Neural cell (in vitro differentiated cells): Measurements from ENCODE around the gene CDK11A. TPM values are rescaled to one million over a fixed set of nuclear protein-coding genes. Genes with fewer than 3 reads are reported as not detected.
"Not testable (repeated sequence)": the region's sequence is repeated elsewhere in the genome, so short reads cannot be mapped to it uniquely, and the experiment has no call there.

Source experiments
- H2AFZ ChIP-seq: fragments of 200-600, 300-800 bp; sonication (generic), shearing (Covaris generic); 2 replicates; pipeline ENCODE4 v1.6.0; 2014; ENCODE audit warnings: low read depth, mild to moderate bottlenecking, antibody characterized with exemption, low read length, moderate library complexity
- H3F3A ChIP-seq: fragments of 200-600 bp; shearing (Covaris generic); 2 replicates; pipeline ENCODE4 v1.6.1; 2016; ENCODE audit warnings: mild to moderate bottlenecking, moderate library complexity, mixed read lengths, antibody characterized with exemption, low read length; ENCODE audit not compliant: insufficient read depth, poor library complexity, severe bottlenecking
- H3K27ac ChIP-seq: fragments of 200-600, 300-800 bp; sonication (generic), shearing (Covaris generic); 2 replicates; pipeline ENCODE4 v1.5.1; 2014; ENCODE audit warnings: mild to moderate bottlenecking, low read length, moderate library complexity
- H3K27me3 ChIP-seq: fragments of 300-800, 200-600 bp; sonication (generic), shearing (Covaris generic); 2 replicates; pipeline ENCODE4 v1.6.0; 2014; ENCODE audit warnings: mild to moderate bottlenecking, low read depth, low read length, moderate library complexity; ENCODE audit not compliant: insufficient read depth
- H3K36me3 ChIP-seq: fragments of 300-800, 200-600 bp; sonication (generic), shearing (Covaris generic); 2 replicates; pipeline ENCODE4 v1.5.1; 2014; ENCODE audit warnings: mild to moderate bottlenecking, antibody characterized with exemption, low read length, moderate library complexity; ENCODE audit not compliant: insufficient read depth
- H3K4me2 ChIP-seq: fragments of 300-800, 200-600 bp; sonication (generic), shearing (Covaris generic); 2 replicates; pipeline ENCODE4 v1.6.0; 2014; ENCODE audit warnings: mild to moderate bottlenecking, low read length
- H3K4me3 ChIP-seq: fragments of 300-800, 200-600 bp; sonication (generic), shearing (Covaris generic); 2 replicates; pipeline ENCODE4 v1.5.1; 2014; ENCODE audit warnings: mild to moderate bottlenecking, low read length, moderate library complexity
- H3K79me2 ChIP-seq: fragments of 200-600 bp; shearing (Covaris generic); replicated peaks from 2 replicates; pipeline ENCODE4 v1.6.0; 2014; ENCODE audit warnings: mild to moderate bottlenecking, low read length, moderate library complexity; ENCODE audit not compliant: insufficient read depth
- H3K9ac ChIP-seq: fragments of 300-800, 200-600 bp; sonication (generic), shearing (Covaris generic); 2 replicates; pipeline ENCODE4 v1.6.1; 2016; ENCODE audit warnings: mild to moderate bottlenecking, low read length, mixed read lengths
- H3K9me2 ChIP-seq: fragments of 200-600 bp; shearing (Covaris generic); 2 replicates; pipeline ENCODE4 v1.6.1; 2016; ENCODE audit warnings: mild to moderate bottlenecking, low read length, mixed read lengths; ENCODE audit not compliant: insufficient read depth
- H3K9me3 ChIP-seq: fragments of 200-600, 300-800 bp; sonication (generic), shearing (Covaris generic); 2 replicates; pipeline ENCODE4 v1.6.1; 2016; ENCODE audit warnings: mild to moderate bottlenecking, mixed run types, low read length, moderate library complexity, mixed read lengths
- H4K20me1 ChIP-seq: fragments of 200-600 bp; shearing (Covaris generic); 2 replicates; pipeline ENCODE4 v1.6.1; 2016; ENCODE audit warnings: mild to moderate bottlenecking, mixed run types; ENCODE audit not compliant: insufficient read depth
- CTCF ChIP-seq: fragments of 450-650 bp; IDR thresholded peaks from 2 replicates; pipeline ENCODE4 v1.5.1; 2014; ENCODE audit warnings: antibody characterized with exemption, mild to moderate bottlenecking, moderate library complexity; ENCODE audit not compliant: poor library complexity, severe bottlenecking
- EP300 ChIP-seq: fragments of 450-650 bp; conservative IDR thresholded peaks from 2 replicates; pipeline ENCODE4 v1.6.1; 2014; ENCODE audit warnings: antibody characterized with exemption, mild to moderate bottlenecking, moderate library complexity; ENCODE audit not compliant: poor library complexity, severe bottlenecking
- EZH2 ChIP-seq: fragments of 200-600, 300-800 bp; shearing (Covaris generic), sonication (generic); IDR thresholded peaks from 2 replicates; pipeline ENCODE4 v1.6.1; 2014; ENCODE audit warnings: antibody characterized with exemption, low read length, borderline replicate concordance, mild to moderate bottlenecking; ENCODE audit not compliant: insufficient read depth, poor library complexity, severe bottlenecking
- MXI1 ChIP-seq: fragments of 450-650 bp; conservative IDR thresholded peaks from 2 replicates; pipeline ENCODE4 v1.6.1; 2014; ENCODE audit warnings: antibody characterized with exemption, mild to moderate bottlenecking; ENCODE audit not compliant: poor library complexity, severe bottlenecking
- POLR2AphosphoS5 ChIP-seq: IDR thresholded peaks from 2 replicates; pipeline ENCODE4 v1.6.1; 2012
- RAD21 ChIP-seq: fragments of 450-650 bp; conservative IDR thresholded peaks from 2 replicates; pipeline ENCODE4 v1.6.1; 2014; ENCODE audit warnings: antibody characterized with exemption, mild to moderate bottlenecking, moderate library complexity
- REST ChIP-seq: IDR thresholded peaks from 2 replicates; pipeline ENCODE4 v1.6.1; 2012; ENCODE audit warnings: borderline replicate concordance
- SMC3 ChIP-seq: fragments of 450-650 bp; conservative IDR thresholded peaks from 2 replicates; pipeline ENCODE4 v1.6.1; 2014; ENCODE audit warnings: antibody characterized with exemption, mild to moderate bottlenecking, moderate library complexity; ENCODE audit not compliant: poor library complexity
- TAF1 ChIP-seq: IDR thresholded peaks from 2 replicates; pipeline ENCODE4 v1.6.1; 2012; ENCODE audit warnings: low read depth
- polyA plus RNA-seq: library from polyadenylated mRNA; depleted of rRNA; stranded (reverse); fragments of >200 nt; gene quantifications from 2 replicates; pipeline ENCODE4 v1.2.3, GENCODE V29; 2014

The CDK11A gene
- polyA plus RNA-seq, 1 donor from 2014 or later: 20.2 TPM

GRCh38 chr1:1737675-1738590 is 13.8 kb upstream of the CDK11A start:
- not testable (repeated sequence) for H3K9ac ChIP-seq, H4K20me1 ChIP-seq, H3K4me2 ChIP-seq, H3K27ac ChIP-seq, H3K9me2 ChIP-seq, H3K79me2 ChIP-seq, H3K9me3 ChIP-seq, H3K27me3 ChIP-seq, H3F3A ChIP-seq, H3K36me3 ChIP-seq, H3K4me3 ChIP-seq, H2AFZ ChIP-seq

DNA sequence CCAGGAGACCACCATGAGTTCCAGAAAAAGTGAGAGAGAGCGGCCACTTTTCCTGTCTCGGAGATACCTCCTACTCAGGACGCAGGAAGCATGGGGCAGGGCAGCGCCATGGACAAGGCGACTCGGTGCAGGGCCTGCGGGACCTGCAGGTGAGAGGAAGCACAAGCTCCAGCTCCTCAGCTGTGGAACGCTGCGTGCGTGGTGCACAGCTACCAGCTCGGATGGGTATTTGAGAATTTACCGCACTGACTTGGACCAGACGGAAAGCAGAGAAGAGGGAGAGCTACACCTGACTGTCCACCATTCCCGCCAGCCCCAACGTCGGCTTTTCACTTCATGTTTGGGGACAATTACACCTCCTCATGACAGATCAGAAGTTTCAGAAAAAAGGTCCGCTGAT is 8.2 kb upstream of the CDK11A start:
- TF ChIP-seq EP300 (no peak), EZH2 (no peak), MXI1 (no peak), TAF1 (no peak), POLR2AphosphoS5 (no peak), CTCF (no peak), REST (no peak), SMC3 (no peak), RAD21 (no peak)
- Histone ChIP-seq H3K9ac (no peak overlapping the region), H3K27me3 (no peaks in the 10 kb centered on the region), H3K27ac (no peak overlapping the region), H3K4me2 (no peak overlapping the region), H3K79me2 (no peaks in the 10 kb centered on the region), H4K20me1 (no peaks in the 10 kb centered on the region), H3K9me2 (no peaks in the 10 kb centered on the region), H3K36me3 (no peaks in the 10 kb centered on the region), H3F3A (no peaks in the 10 kb centered on the region), H2AFZ (no peak overlapping the region), H3K4me3 (no peak overlapping the region), H3K9me3 (no peaks in the 10 kb centered on the region)
